HG03095 (cell line): ENCODE data around the gene SLC16A12.
"Not testable (repeated sequence)": the region's sequence is repeated elsewhere in the genome, so short reads cannot be mapped to it uniquely, and the experiment has no call there.

ENCODE experiments used
- ATAC-seq: cut with Tn5 transposase; IDR thresholded peaks from one replicate; pipeline ENCODE4 v1.9.1; 2021; ENCODE audit warnings: moderate library complexity; ENCODE audit not compliant: unreplicated experiment

SLC16A12 gene

GRCh38 chr10:89549510-89549909, 14.1 kb upstream of the SLC16A12 start:
- ATAC-seq: no peak

GRCh38 chr10:89548673-89549072, 13.3 kb upstream of the SLC16A12 start:
- ATAC-seq: no peak

- ATAC-seq: no peak
These were observed 12.6 kb upstream of the SLC16A12 start for GRCh38 chr10:89547853-89548513.

DNA sequence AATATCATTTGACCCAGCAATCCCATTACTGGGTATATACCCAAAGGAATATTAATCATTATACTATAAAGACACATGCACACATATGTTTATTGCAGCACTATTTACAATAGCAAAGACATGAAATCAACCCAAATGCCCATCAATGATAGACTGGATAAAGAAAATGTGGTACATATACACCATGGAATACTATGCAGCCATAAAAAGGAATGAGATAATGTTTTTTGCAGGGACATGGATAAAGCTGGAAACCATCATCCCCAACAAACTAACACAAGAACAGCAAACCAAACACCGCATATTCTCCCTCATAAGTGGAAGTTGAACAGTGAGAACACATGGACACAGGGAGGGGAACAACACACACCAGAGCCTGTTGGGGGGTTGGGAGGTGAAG, 11.3 kb upstream of the SLC16A12 start:
- ATAC-seq: not testable (repeated sequence)

- ATAC-seq: no peak
These were observed 8.4 kb upstream of the SLC16A12 start for GRCh38 chr10:89543841-89544240.

GRCh38 chr10:89540420-89540949, 5.1 kb upstream of the SLC16A12 start:
- ATAC-seq: no peak

DNA sequence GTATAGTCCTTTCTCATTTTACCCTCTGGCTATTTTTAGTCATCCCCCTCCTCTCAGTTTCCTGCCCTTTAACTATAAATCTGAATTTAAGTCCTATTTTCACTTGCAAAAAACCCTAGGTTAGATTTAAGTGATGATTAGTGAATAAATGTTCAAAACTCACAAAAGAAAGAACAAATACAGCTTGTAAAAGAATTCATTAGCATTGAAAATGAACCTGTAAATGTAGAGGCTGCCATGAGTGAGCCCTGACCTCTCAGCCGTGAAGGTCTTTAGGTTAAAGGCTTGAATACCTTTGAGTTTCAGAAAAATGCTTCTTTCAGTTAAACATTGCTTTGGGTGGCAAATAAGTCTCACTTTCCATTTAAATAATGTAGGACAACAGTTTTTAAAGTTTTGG, 2.0 kb upstream of the SLC16A12 start:
- ATAC-seq: no peak

- no peak for ATAC-seq
These were observed 590 bp upstream of the SLC16A12 start for GRCh38 chr10:89536013-89536354.

- ATAC-seq: no peak
These were observed 598 bp downstream of the SLC16A12 start for GRCh38 chr10:89534826-89535166.

DNA sequence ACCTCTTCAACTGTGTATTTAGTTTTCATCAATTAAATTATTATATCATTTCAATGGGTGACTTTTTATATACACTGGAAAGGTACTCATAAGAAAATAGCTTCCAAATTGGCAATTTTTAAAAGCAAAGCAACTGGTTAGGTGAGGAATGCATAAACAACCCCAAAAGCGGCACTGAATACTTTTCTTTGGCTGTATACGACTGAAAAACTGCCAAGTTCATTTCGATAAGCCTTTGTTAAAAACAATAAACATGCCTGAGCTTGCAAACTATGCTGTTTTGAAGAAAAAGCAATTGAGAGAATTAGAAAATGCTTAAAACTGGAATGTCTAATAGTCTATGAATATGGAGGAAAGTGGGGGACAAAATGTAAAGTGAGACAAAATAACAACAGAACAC, 2.9 kb downstream of the SLC16A12 start:
- no peak for ATAC-seq

- ATAC-seq: no peak
These were observed 4.0 kb downstream of the SLC16A12 start for GRCh38 chr10:89531359-89531758.

GRCh38 chr10:89529711-89530110, 5.7 kb downstream of the SLC16A12 start:
- not testable (repeated sequence) for ATAC-seq

DNA sequence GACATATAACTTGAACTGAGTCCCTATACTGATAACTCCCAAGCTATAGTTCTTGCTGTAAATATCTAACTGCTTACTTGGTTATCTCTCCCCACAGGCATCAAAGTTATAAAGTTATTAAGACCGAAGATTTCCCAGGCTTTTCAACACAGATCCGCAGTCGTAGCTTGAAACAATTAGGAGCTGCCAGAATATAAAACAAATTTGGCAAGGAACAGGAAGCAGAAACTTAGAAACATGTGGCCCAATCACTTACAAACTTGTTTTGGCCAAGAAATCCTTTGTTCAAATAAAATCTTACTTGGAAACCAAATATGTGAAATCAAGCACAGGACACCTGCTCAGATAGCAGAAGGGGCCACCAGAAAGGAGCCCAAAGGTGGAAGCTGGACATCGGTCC, 9.0 kb downstream of the SLC16A12 start:
- no peak for ATAC-seq

GRCh38 chr10:89525556-89525955, 9.8 kb downstream of the SLC16A12 start:
- no peak for ATAC-seq

GRCh38 chr10:89524279-89524678, 11.1 kb downstream of the SLC16A12 start:
- ATAC-seq: no peak

- no peak for ATAC-seq
These were observed 12.1 kb downstream of the SLC16A12 start for GRCh38 chr10:89523274-89523673.

GRCh38 chr10:89522463-89522862, 12.9 kb downstream of the SLC16A12 start:
- no peak for ATAC-seq

DNA sequence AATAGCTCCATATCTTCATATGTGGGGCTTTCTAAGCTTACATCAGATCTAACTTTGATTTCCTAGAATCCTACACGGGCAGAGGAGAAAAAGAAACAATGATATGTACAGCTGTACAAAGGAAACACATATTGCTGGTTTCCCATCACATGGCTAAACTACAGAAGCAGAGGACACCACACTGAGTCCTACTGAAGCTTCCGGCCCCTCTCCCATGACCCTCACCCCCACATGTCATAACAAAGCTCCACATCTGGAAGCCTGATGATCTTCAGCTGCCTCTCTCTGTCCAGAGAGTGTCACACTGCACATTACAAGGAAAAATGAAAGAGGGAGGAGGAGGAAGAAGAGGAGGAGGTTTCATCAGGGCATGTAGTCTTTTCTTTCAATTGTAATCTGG, 14.0 kb downstream of the SLC16A12 start:
- no peak for ATAC-seq

- ATAC-seq: no peak
These were observed 14.7 kb downstream of the SLC16A12 start for GRCh38 chr10:89520706-89521105.

DNA sequence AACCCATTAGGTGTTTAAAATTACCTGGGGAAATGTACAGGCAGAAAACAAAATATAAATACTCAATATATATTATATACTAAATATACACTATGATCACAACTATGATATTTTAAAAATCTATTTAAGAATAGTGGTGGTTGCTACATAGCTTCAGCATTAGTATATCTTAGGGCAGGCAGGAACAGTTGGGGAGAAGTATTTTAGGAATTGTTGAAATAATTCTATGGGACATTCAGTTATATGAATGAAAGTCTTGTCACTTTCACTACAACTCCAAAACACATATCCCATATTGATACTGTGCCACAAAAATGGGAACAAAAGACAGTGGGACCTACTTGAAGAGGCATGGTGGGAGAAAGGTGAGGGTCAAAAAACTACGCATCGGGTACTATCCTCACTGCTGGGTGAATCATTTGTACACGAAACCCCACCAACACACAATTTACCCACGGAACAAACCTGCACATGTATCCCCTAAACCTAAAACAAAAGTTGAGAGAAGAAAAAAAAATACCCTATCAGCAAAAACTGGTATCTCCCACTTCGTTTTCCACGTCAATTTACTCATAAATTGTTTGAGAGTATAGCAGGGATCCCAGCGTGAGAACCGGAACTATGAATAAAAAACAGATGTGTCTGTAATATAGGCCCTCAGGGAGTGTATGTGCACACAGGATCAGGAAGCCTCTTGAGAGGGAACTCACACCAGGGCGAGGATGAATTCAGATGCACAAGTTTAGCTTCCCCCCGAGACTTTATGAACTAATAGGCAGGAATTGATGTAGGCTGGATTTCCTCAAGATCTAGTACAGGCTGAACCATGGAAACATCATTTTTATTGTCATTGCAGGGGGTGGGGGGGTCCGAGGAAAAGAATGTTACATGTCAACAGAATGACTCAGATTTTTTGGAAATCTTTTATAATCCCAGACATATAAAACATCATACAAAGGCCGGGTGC, 16.2 kb downstream of the SLC16A12 start:
- ATAC-seq: no peak

- ATAC-seq: no peak
These were observed 17.3 kb downstream of the SLC16A12 start for GRCh38 chr10:89518108-89518507.

- ATAC-seq: no peak
These were observed 19.1 kb downstream of the SLC16A12 start for GRCh38 chr10:89516149-89516832.
